Activated CD8-positive, alpha-beta memory T cell treated with anti-CD3 and anti-CD28 coated beads for 36 hours (primary cell): Measurements from ENCODE around the gene MS4A6A. TPM values are rescaled to one million over a fixed set of nuclear protein-coding genes. Genes with fewer than 3 reads are reported as not detected.
"Not testable (repeated sequence)": the region's sequence is repeated elsewhere in the genome, so short reads cannot be mapped to it uniquely, and the experiment has no call there.

Experiments
- CTCF ChIA-PET: fragments of 350-600 bp; sonication (Branson Sonifier 250); formaldehyde crosslinking; loops from one replicate; lab custom pipeline; 2021; ENCODE audit warnings: antibody characterized with exemption; lab: Charles Lee
- POLR2A ChIA-PET: fragments of 350-600 bp; sonication (Branson Sonifier 250); formaldehyde crosslinking; loops from one replicate; lab custom pipeline; 2021; ENCODE audit warnings: antibody characterized with exemption; lab: Charles Lee
- total RNA-seq, 2 experiments: library from RNA; stranded (reverse); gene quantifications; one replicate each; pipeline ENCODE4 v1.2.3, GENCODE V29; 2021

The MS4A6A gene
- total RNA-seq, 2 experiments from 2014 or later, result not detected

DNA sequence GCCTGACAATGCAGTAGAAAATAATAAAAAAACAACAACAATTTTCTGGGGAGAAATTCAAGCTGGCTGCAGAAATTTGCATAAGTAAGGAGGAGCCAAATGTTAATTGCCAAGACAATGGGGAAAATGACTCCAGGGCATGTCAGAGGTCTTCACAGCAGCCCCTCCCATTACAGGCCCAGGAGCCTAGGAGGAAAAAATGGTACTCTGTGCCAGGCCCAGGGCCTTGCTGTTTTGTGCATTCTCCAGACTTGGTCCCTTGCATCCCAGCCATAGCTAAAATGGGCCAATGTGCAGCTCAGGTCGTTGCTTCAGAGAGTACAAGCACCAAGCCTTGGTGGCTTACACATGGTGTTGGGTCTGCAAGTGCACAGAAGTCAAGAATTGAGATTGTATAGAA lies 49.0 kb downstream of the MS4A6A start:
- ChIA-PET CTCF (no interaction called here), POLR2A (no interaction called here)

DNA sequence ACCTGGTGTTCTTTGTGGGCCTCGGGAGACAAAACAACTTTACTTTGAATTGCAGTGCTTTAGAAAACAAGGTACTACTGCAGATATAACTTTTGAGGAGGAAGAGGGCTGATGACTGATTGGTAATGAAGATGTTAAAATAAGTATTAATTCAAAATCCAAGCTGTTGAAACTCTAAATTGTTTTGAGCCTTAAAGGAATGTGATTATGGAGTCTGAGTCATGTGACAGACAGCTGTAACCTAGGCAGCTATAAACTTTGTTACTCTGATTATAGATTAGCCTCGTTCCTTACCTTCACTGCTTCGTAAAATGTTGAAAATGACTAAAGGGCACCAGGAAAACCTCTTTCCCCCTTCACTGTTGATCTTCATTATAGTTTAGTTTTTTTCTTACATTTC lies 51.0 kb downstream of the MS4A6A start:
- POLR2A ChIA-PET, result no interaction called here
- CTCF ChIA-PET, result no interaction called here

DNA sequence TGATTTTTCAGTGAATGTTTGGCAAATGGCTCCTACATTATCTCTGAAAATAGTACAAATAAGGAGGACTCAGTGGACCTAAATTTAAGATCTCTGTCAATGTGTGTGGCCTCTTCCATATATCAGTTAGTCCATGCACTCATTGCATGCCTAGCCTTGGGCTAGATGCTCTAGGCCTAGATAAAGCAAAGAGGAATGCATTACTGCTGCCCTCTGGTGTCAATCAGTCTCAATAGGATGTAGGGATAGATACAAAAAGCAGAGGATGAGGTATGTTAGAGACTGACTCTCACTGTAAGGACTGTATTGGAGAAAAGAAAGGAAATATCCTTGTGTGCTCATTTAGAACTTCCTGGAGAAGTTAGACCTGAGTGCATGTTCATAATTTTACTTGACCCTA lies 52.4 kb downstream of the MS4A6A start:
- POLR2A ChIA-PET, result no interaction called here
- CTCF ChIA-PET, result no interaction called here

DNA sequence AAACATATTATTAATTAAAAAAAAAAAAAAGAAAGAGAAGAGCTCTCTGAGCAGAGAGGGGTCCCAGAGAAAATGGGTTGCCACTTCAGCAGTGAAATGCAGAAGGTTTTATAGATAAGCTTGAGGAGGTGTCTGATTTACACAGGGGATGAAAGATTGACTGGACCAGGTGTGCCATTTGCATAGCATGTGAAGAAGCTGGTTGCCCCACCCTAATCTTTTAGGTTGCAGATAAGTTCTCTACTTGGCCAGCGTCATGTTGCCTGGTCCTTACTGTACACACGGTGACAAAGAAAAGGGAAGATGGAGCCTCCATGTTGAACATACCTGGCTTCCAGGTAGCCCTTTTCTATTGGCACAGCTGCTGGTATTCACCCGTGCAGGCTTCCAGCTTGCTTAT lies 53.0 kb downstream of the MS4A6A start:
- ChIA-PET CTCF (interaction anchor here (0.7 kb wide), 1 partner anchor 299 kb away, joined by 3 read pairs; no protein-coding TSS in a partner anchor), POLR2A (no interaction called here)

DNA sequence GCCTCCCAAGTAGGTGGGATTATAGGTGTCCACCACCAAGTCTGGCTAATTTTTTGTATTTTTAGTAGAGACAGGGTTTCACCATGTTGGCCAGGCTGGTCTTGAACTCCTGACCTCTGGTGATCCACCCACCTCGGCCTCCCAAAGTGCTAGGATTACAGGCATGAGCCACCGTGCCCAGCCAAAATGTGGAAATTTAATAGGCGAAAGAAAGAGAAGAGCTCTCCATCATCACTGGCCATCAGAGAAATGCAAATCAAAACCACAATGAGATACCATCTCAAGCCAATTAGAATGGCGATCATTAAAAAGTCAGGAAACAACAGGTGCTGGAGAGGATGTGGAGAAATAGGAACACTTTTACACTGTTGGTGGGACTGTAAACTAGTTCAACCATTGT lies 54.0 kb downstream of the MS4A6A start:
- CTCF ChIA-PET, POLR2A ChIA-PET: not testable (repeated sequence)

DNA sequence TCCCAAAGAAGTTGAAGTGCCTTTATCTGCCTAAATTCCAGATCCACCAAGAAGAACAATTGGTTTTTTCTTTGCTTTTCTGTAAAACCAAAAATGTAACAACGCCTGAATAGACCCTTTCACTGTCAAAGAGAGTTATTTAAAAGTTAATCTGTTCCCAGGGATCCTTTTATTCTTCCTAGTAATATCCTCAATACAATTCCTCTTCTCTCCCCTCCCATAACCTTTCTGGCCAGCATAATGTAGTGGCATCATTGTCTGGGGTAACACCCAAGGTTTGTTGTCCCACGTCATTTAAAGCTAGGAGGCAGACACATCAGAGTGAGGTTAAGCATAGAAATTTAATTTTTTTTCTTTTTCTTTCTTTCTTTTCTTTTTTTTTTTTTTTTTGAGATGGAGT lies 54.5 kb downstream of the MS4A6A start:
- POLR2A ChIA-PET, result no interaction called here
- CTCF ChIA-PET, result no interaction called here

DNA sequence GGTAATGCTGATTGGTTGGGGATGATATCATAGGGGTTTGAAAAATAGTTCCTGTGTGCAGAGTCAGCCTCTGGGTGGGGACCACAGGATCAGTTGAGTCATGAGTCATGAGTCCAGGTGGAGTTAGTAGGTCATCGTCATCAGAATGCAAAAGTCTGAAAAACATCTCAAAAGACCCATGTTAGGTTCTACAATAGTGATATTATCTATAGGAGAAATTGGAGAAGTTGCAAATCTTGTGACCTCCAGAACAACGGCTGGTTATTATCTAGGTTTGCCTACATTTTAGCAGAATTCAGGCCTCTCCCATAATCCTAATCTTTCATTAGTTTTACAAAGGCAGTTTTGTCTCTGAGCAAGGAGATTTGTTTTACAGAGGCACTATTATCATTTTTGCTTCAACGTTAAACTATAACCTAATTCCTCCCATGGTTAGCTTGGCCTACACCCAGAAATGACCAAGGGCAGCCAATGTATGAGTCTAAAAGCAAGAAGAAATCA lies 55.5 kb downstream of the MS4A6A start:
- ChIA-PET POLR2A (no interaction called here), CTCF (no interaction called here)

DNA sequence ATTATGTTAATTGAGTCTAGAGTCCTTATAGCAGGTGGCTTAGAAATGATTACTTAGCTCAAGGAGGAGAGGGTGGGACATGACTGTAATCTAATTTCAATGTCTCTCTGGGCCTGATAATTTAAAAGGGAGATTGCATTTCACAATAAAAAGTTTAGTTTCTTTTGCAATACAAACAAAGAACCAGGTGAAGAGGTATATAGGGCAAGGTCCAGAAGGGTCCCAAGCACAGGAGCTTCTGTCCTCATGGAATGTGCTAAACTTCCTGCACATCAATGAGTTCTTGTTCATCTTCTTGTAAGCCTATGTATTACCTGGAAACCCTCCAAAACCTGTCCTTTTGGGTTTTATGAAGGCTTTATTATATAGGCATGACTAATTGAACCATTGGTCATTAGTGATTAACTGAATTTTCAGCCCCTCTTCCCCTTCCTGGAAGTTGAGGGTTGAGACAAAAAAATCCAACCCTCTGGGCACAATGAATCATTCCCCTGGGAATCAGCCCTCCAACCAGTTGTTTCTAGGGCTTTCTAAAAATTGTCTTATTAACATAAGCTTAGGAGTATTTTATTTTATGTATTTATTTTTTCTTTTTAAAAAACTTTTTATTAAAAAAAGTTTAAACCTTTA lies 56.8 kb downstream of the MS4A6A start:
- CTCF ChIA-PET, result no interaction called here
- POLR2A ChIA-PET, result no interaction called here

DNA sequence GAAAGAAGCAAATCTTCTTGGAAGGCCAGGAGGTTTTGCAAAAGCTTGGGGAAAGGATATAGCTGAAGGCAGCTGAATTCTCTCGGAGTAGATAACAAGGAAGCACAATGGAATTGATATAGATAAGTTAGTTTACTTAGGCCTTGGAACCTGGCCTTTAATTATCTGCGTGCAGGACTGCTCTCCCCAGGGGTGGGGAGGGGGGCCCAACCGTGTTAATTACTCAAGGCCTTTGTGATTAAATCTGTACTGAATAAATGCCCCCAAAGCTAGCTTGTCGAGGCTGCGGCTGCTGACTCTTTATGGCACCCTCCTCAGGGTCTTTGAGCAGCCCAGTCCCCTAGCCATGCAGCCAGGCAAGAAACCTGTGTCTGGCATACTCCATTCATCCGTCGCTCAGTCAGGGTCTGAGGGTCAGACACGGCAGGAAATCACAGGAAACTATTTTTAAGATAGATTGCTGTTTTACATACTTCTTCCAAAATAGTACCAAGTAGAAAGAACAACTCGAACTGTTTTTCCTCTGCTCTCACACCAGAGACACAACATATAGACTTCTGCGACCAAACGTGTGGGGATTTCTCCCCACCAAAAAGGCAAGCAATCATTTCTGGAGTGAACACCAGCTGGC lies 58.0 kb downstream of the MS4A6A start:
- ChIA-PET POLR2A (no interaction called here), CTCF (no interaction called here)

Other genes starting within 250 kb of the MS4A6A start
- gene OOSP1, start 244.7 kb downstream of the MS4A6A start, total RNA-seq, result not detected
- not detected for gene OOSP4A, start 219.1 kb downstream of the MS4A6A start, total RNA-seq
- gene OOSP4B, start 165.9 kb downstream of the MS4A6A start, total RNA-seq, result not detected
- gene OOSP2, start 142.7 kb downstream of the MS4A6A start, total RNA-seq, result not detected
- gene MS4A3, start 126.4 kb downstream of the MS4A6A start, total RNA-seq, result not detected
- not detected for gene MS4A2, start 94.4 kb downstream of the MS4A6A start, total RNA-seq
- not detected for gene MS4A4E, start 60.1 kb upstream of the MS4A6A start, total RNA-seq
- gene MS4A4A, start 97.6 kb upstream of the MS4A6A start, total RNA-seq, result not detected
- not detected for gene MS4A6E, start 144.2 kb upstream of the MS4A6A start, total RNA-seq
- not detected for gene MS4A7, start 195.4 kb upstream of the MS4A6A start, total RNA-seq
- not detected for gene MS4A14, start 213.4 kb upstream of the MS4A6A start, total RNA-seq
- not detected for gene MS4A5, start 246.5 kb upstream of the MS4A6A start, total RNA-seq